ENCODE data around the gene PRRC1. TPM values are rescaled to one million over a fixed set of nuclear protein-coding genes. Genes with fewer than 3 reads are reported as not detected.

The PRRC1 gene
- total RNA-seq, 1 donor from 2014 or later = 103 TPM

DNA sequence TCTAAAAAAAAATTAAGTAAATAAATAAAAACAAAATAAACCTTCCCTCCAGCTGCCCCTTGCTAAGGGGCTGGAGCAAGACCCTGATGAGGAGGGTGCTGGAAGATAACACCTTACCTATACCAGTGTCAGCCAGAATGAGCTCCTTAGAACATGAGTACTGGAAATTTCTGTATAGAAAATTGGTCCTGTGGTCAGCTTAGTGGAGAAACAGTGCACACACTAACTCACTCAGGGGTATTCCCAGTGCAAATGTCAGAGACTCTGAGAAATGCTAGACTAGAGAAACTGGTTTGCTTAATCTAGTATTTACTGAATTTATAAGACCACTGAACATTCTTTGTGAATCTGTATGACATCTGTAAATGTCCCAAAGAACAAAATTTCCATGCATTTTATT is 69.4 kb downstream of the PRRC1 start:
- H3K9me3 Mint-ChIP-seq (ENCODE audit: unreplicated experiment) = peaks cover under 1% of the 10 kb centered on the region
- DNase-seq (ENCODE audit: extremely low spot score, unreplicated experiment) = no peak
- peaks cover 39% of the 10 kb centered on the region for H3K27me3 Mint-ChIP-seq (ENCODE audit: unreplicated experiment)
- no peak overlapping the region for H3K4me3 Mint-ChIP-seq (ENCODE audit: unreplicated experiment)
- TF ChIP-seq, protein P1, sequence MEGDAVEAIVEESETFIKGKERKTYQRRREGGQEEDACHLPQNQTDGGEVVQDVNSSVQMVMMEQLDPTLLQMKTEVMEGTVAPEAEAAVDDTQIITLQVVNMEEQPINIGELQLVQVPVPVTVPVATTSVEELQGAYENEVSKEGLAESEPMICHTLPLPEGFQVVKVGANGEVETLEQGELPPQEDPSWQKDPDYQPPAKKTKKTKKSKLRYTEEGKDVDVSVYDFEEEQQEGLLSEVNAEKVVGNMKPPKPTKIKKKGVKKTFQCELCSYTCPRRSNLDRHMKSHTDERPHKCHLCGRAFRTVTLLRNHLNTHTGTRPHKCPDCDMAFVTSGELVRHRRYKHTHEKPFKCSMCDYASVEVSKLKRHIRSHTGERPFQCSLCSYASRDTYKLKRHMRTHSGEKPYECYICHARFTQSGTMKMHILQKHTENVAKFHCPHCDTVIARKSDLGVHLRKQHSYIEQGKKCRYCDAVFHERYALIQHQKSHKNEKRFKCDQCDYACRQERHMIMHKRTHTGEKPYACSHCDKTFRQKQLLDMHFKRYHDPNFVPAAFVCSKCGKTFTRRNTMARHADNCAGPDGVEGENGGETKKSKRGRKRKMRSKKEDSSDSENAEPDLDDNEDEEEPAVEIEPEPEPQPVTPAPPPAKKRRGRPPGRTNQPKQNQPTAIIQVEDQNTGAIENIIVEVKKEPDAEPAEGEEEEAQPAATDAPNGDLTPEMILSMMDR (IDR thresholded peaks at IDR 0.05) = no peak
- no peaks in the 10 kb centered on the region for H3K36me3 Mint-ChIP-seq (ENCODE audit: unreplicated experiment)
- no peaks in the 10 kb centered on the region for H3K4me1 Mint-ChIP-seq (ENCODE audit: unreplicated experiment)
- no peak overlapping the region for H3K27ac Mint-ChIP-seq (ENCODE audit: unreplicated experiment)

DNA sequence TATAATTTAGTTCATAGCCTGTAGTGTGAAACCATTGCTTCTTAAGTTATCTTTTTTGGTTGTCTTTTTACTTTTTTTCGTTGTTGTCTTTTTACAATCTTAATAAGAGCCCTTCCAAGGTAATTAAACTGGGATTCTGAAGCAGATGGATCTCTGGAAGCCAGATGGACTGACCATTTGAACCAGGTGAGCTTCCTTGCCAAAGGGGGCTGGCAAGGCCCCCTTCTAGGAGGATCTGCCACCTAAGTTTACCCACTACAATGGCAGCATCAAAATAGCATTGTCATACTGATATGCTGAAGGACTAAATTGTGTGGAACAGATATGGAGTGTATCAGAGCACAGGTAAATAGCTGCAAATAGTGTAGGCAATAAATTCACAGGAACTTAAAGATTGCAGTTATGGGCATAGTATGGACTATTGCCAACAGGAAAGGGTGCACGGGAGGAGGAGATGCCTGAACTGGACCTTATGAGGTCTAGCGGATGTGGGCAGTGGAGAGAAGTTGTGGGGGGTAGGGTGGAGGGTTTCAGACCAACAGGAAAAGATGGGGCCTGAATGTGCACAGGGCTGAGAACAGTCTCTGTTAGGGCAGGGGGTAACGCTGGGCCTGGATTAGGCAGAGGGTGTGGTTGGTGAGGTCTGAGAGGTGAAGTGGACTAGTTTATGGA is 69.9 kb downstream of the PRRC1 start:
- Mint-ChIP-seq H3K4me1 (ENCODE audit: unreplicated experiment) (no peaks in the 10 kb centered on the region), H3K9me3 (ENCODE audit: unreplicated experiment) (no peaks in the 10 kb centered on the region), H3K27me3 (ENCODE audit: unreplicated experiment) (peaks cover 38% of the 10 kb centered on the region), H3K36me3 (ENCODE audit: unreplicated experiment) (no peaks in the 10 kb centered on the region), H3K4me3 (ENCODE audit: unreplicated experiment) (no peak overlapping the region), H3K27ac (ENCODE audit: unreplicated experiment) (no peak overlapping the region)
- TF ChIP-seq, protein P1 (IDR thresholded peaks at IDR 0.05) = no peak
- DNase-seq (ENCODE audit: extremely low spot score, unreplicated experiment) = no peak

DNA sequence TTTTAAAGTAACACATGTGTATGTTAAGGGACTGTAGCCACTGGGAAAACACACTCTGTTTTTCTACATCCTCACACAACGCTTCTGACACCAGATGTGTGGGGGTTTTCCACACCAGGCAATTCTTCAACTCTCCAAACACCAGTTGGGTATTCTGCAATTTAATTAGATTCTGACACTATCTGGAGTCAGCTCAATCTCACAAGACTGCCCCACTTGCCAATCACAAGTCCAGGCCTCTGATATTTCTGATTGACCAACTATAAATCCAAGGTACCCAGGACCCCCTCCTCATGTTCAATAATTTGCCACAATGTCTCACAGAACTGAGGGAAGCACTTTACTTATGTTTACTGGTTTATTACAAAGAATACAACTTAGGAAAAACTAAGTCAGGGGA is 70.9 kb downstream of the PRRC1 start:
- Mint-ChIP-seq H3K27me3 (ENCODE audit: unreplicated experiment) (peaks cover 38% of the 10 kb centered on the region), H3K4me3 (ENCODE audit: unreplicated experiment) (no peak overlapping the region), H3K9me3 (ENCODE audit: unreplicated experiment) (no peaks in the 10 kb centered on the region), H3K27ac (ENCODE audit: unreplicated experiment) (no peak overlapping the region), H3K36me3 (ENCODE audit: unreplicated experiment) (no peaks in the 10 kb centered on the region), H3K4me1 (ENCODE audit: unreplicated experiment) (no peaks in the 10 kb centered on the region)
- TF ChIP-seq, protein P1 (IDR thresholded peaks at IDR 0.05) = no peak
- no peak for DNase-seq (ENCODE audit: extremely low spot score, unreplicated experiment)

DNA sequence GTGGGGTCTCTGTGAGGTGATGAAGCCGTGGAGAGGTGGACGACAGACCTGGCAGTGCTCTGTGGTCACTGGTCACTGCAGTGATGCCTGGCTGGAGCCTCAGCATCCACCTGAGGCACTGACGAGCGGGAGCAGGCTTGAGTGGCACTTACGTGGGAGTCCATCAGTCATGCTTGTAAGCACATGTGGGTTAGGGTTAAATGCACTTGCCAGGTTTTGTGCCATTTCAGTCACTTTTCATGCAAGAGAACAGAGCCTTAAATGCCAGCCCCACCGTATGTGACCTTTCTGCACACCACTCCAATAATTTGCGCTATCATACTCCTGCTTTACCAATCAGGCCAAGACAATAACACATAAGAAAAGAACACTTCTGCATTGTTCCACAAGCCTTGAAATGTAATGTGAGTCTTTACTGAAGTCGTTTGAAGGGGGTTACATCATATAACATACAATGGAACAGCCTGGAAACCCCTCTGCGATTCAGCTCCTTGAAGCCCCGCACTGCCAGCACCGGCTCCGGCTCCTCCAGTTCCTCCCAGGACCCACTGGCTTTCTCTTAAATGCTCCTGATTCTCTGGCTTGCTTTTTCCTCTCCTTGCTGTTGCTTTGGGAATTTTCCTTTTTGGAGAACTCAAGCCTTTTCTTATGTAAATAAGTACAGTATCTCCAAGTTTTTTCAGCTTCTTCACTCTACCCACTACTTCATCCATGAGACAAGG is 72.0 kb downstream of the PRRC1 start:
- no peaks in the 10 kb centered on the region for H3K36me3 Mint-ChIP-seq (ENCODE audit: unreplicated experiment)
- no peaks in the 10 kb centered on the region for H3K9me3 Mint-ChIP-seq (ENCODE audit: unreplicated experiment)
- TF ChIP-seq, protein P1 (IDR thresholded peaks at IDR 0.05) = no peak
- H3K4me1 Mint-ChIP-seq (ENCODE audit: unreplicated experiment) = no peaks in the 10 kb centered on the region
- H3K4me3 Mint-ChIP-seq (ENCODE audit: unreplicated experiment) = no peak overlapping the region
- DNase-seq (ENCODE audit: extremely low spot score, unreplicated experiment) = no peak
- H3K27ac Mint-ChIP-seq (ENCODE audit: unreplicated experiment) = no peak overlapping the region
- peaks cover 40% of the 10 kb centered on the region for H3K27me3 Mint-ChIP-seq (ENCODE audit: unreplicated experiment)

DNA sequence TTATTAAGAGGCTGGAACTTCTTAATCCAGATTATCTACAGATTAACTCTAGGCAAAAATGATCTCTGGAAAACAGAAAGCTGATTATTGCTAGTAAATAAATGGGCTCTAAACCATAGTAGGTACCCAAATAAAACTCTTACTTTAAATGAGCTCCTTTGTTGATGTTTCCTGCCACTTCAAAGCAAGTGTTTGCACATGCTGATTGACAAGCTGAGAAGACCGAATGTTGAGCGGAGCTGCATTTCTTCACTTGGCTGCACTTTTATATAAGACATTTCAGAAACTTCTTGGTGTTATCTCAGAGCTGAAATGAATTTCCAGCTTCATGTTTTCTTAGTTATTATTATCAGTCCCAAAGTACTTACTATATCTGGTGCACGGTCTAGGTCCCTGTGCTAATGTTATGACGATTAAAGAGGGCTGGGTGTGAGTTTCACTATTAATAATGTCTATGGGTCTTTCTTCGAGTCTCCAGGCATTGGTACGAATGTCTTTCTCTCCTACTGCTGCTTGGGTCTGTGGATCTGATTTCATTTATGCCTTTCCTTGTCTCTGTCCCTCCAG is 72.8 kb downstream of the PRRC1 start:
- Mint-ChIP-seq H3K36me3 (ENCODE audit: unreplicated experiment) (no peaks in the 10 kb centered on the region), H3K4me1 (ENCODE audit: unreplicated experiment) (no peaks in the 10 kb centered on the region), H3K4me3 (ENCODE audit: unreplicated experiment) (no peak overlapping the region), H3K27ac (ENCODE audit: unreplicated experiment) (no peak overlapping the region), H3K27me3 (ENCODE audit: unreplicated experiment) (peaks cover 40% of the 10 kb centered on the region), H3K9me3 (ENCODE audit: unreplicated experiment) (no peaks in the 10 kb centered on the region)
- DNase-seq (ENCODE audit: extremely low spot score, unreplicated experiment) = no peak
- TF ChIP-seq, protein P1 (IDR thresholded peaks at IDR 0.05) = no peak

Data from osteocyte (in vitro differentiated cells).